OCI-LY1 (cell line): ENCODE data around the gene RNF144B.

Experiments used
- EZH2 ChIP-seq: fragments of 200-600 bp; sonication (generic), shearing (Covaris generic); IDR thresholded peaks from 2 replicates; pipeline ENCODE4 v1.8.0; 2017; ENCODE audit warnings: borderline replicate concordance, mixed run types, mild to moderate bottlenecking, antibody characterized with exemption, low read length, moderate library complexity, mixed read lengths
- TF ChIP-seq, protein P1 (sequence below): fragments of 200-600 bp; sonication (generic), shearing (Covaris generic); IDR thresholded peaks from 2 replicates; pipeline ENCODE4 v1.5.1; 2017; ENCODE audit warnings: mild to moderate bottlenecking, antibody characterized with exemption, low read length, moderate library complexity, mixed read lengths

DNA sequence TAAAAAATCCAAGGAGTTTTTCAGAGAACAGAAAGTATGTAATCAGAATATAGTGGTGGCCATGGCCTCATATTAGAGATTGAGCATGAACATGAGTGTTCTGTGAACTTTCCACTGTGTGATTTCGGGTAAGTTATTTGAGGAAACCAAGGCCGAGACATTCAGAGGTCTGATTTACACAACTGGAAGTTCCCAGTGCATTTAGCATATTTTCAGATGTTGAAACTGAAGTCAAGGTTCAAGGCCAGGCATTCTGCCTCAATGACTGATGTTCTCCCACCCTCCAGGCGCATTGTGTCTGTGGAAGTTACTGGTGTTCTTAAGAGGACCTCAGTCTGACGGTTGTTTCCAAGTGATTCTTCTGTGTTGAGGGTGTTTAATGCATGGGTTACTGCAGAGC is 26.2 kb downstream of the RNF144B start:
- TF ChIP-seq, protein P1, sequence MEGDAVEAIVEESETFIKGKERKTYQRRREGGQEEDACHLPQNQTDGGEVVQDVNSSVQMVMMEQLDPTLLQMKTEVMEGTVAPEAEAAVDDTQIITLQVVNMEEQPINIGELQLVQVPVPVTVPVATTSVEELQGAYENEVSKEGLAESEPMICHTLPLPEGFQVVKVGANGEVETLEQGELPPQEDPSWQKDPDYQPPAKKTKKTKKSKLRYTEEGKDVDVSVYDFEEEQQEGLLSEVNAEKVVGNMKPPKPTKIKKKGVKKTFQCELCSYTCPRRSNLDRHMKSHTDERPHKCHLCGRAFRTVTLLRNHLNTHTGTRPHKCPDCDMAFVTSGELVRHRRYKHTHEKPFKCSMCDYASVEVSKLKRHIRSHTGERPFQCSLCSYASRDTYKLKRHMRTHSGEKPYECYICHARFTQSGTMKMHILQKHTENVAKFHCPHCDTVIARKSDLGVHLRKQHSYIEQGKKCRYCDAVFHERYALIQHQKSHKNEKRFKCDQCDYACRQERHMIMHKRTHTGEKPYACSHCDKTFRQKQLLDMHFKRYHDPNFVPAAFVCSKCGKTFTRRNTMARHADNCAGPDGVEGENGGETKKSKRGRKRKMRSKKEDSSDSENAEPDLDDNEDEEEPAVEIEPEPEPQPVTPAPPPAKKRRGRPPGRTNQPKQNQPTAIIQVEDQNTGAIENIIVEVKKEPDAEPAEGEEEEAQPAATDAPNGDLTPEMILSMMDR = no peak
- no peak for TF ChIP-seq EZH2
